GM12878 (cell line): ENCODE data around the gene CBFA2T3. TPM values are rescaled to one million over a fixed set of nuclear protein-coding genes. Genes with fewer than 3 reads are reported as not detected.

Experiments used
- ATAC-seq: fragments of 200-7000 bp; cut with Tn5 transposase; 3 replicates; pipeline ENCODE4 v1.9.1; 2020; ENCODE audit warnings: mild to moderate bottlenecking, moderate library complexity
- BruUV-seq: library from RNA; stranded (reverse); fragments of 400-500 nt; replicated peaks from 2 replicates; lab custom pipeline; 2021; lab: Mats Ljungman, UMichigan
- CTCF ChIA-PET: fragments of 300-600 bp; sonication (Branson Sonifier 250); formaldehyde crosslinking; extraction: SDS; loops from one replicate; lab custom pipeline; 2021; ENCODE audit warnings: inconsistent platforms; lab: Yijun Ruan, JAX
- POLR2A ChIA-PET: fragments of 350-600 bp; formaldehyde crosslinking; extraction: SDS; loops from one replicate; lab custom pipeline; 2021; ENCODE audit warnings: inconsistent platforms; lab: Charles Lee
- RAD21 ChIA-PET: fragments of 300-600 bp; sonication (Branson Sonifier 250); formaldehyde crosslinking; loops from one replicate; lab custom pipeline; 2023; ENCODE audit warnings: antibody characterized with exemption; ENCODE audit not compliant: unreplicated experiment; lab: Charles Lee
- SMC1A ChIA-PET: fragments of 300-600 bp; sonication (Branson Sonifier 250); formaldehyde crosslinking; loops from one replicate; lab custom pipeline; 2023; ENCODE audit not compliant: unreplicated experiment, uncharacterized antibody; lab: Charles Lee
- DNase-seq: peaks from one replicate; pipeline ENCODE4 v3.0.0-alpha.2; 2011; ENCODE audit warnings: low read depth, low spot score
- FAIRE-seq: peaks from 3 replicates; lab custom pipeline; 2011; peaks lifted over from hg19 to GRCh38; lab: Jason Lieb, UNC
- H2AFZ ChIP-seq: 2 replicates; pipeline ENCODE4 v1.6.0; 2011; ENCODE audit warnings: low read depth, low read length, control low read depth; ENCODE audit not compliant: control insufficient read depth
- H3K27ac ChIP-seq: 2 replicates; pipeline ENCODE4 v1.5.1; 2011; ENCODE audit warnings: control low read depth; ENCODE audit not compliant: control insufficient read depth, insufficient read depth
- H3K27me3 ChIP-seq, 2 experiments: replicated peaks in 1 of 2; 2 replicates each; pipeline versions ENCODE4 v1.6.0 to v1.6.1; 2011; ENCODE audit warnings: low read length in 1 of 2; ENCODE audit not compliant: control insufficient read depth in 2 of 2, insufficient read depth in 2 of 2
- H3K36me3 ChIP-seq, 2 experiments: 2 replicates each; pipeline ENCODE4 v1.5.1; 2011; ENCODE audit warnings: low read length in 1 of 2; ENCODE audit not compliant: control insufficient read depth in 2 of 2, insufficient read depth in 2 of 2
- H3K4me1 ChIP-seq: 2 replicates; pipeline ENCODE4 v1.6.1; 2011; ENCODE audit warnings: mild to moderate bottlenecking, low read length, moderate library complexity, mixed read lengths; ENCODE audit not compliant: control insufficient read depth, insufficient read depth
- H3K4me2 ChIP-seq: 2 replicates; pipeline ENCODE4 v1.6.0; 2011; ENCODE audit warnings: control low read depth; ENCODE audit not compliant: control insufficient read depth, insufficient read depth
- H3K4me3 ChIP-seq: fragments of 200-600 bp; sonication (generic); 2 replicates; pipeline ENCODE4 v1.5.1; 2016
- H3K79me2 ChIP-seq: 2 replicates; pipeline ENCODE4 v1.6.0; 2011; ENCODE audit warnings: low read length; ENCODE audit not compliant: control insufficient read depth, insufficient read depth
- H3K9ac ChIP-seq: 2 replicates; pipeline ENCODE4 v1.8.0; 2011; ENCODE audit warnings: low read length, control low read depth, mixed read lengths; ENCODE audit not compliant: control insufficient read depth, insufficient read depth
- H3K9me3 ChIP-seq: replicated peaks from 3 replicates; pipeline ENCODE4 v1.5.1; 2011; ENCODE audit warnings: mild to moderate bottlenecking, low read length; ENCODE audit not compliant: control insufficient read depth, insufficient read depth
- H4K20me1 ChIP-seq: 2 replicates; pipeline ENCODE4 v1.6.0; 2011; ENCODE audit not compliant: control insufficient read depth, insufficient read depth
- ATF2 ChIP-seq: IDR thresholded peaks from 2 replicates; pipeline ENCODE4 v1.6.1; 2012; ENCODE audit warnings: low read length, inconsistent platforms
- CEBPB ChIP-seq, 2 experiments: fragments of 150-350 bp in 1 of 2; IDR thresholded peaks; 2 replicates each; pipeline ENCODE4 v1.6.1; 2012 to 2014; ENCODE audit warnings: low read depth in 2 of 2, low read length in 2 of 2, borderline replicate concordance in 1 of 2, inconsistent platforms in 1 of 2
- CHD1 ChIP-seq: IDR thresholded peaks from 2 replicates; pipeline ENCODE4 v1.6.1; 2012; ENCODE audit warnings: low read depth, low read length, improper control_type of control experiment
- CHD2 ChIP-seq: IDR thresholded peaks from 2 replicates; pipeline ENCODE4 v1.6.1; 2011; ENCODE audit warnings: low read depth, low read length, improper control_type of control experiment, borderline replicate concordance
- DPF2 ChIP-seq: fragments of 450-650 bp; IDR thresholded peaks from 2 replicates; pipeline ENCODE4 v1.6.1; 2017; ENCODE audit warnings: mild to moderate bottlenecking
- E2F4 ChIP-seq: IDR thresholded peaks from 2 replicates; pipeline ENCODE4 v1.6.1; 2012; ENCODE audit warnings: low read depth, low read length, improper control_type of control experiment
- EZH2 ChIP-seq: IDR thresholded peaks from 2 replicates; pipeline ENCODE4 v1.6.1; 2012; ENCODE audit warnings: low read depth, mild to moderate bottlenecking, control low read depth, inconsistent platforms, low read length, borderline replicate concordance; ENCODE audit not compliant: control insufficient read depth
- HDAC2 ChIP-seq: fragments of 200-600 bp; sonication (generic); IDR thresholded peaks from 2 replicates; pipeline ENCODE4 v1.6.1; 2017
- KLF5 ChIP-seq: fragments of 450-650 bp; IDR thresholded peaks from 2 replicates; pipeline ENCODE4 v1.6.1; 2014; ENCODE audit warnings: mild to moderate bottlenecking; ENCODE audit not compliant: partially characterized antibody
- NFYA ChIP-seq: IDR thresholded peaks from 2 replicates; pipeline ENCODE4 v1.6.1; 2011; ENCODE audit warnings: low read depth, mild to moderate bottlenecking, low read length, improper control_type of control experiment, borderline replicate concordance
- PBX3 ChIP-seq: IDR thresholded peaks from 2 replicates; pipeline ENCODE4 v1.6.1; 2011; ENCODE audit warnings: mild to moderate bottlenecking, low read depth, low read length, moderate library complexity; ENCODE audit not compliant: insufficient replicate concordance
- PML ChIP-seq: IDR thresholded peaks from 2 replicates; pipeline ENCODE4 v1.6.1; 2012; ENCODE audit warnings: low read length, inconsistent platforms
- RELA ChIP-seq: fragments of 450-650 bp; IDR thresholded peaks from 2 replicates; pipeline ENCODE4 v1.8.0; 2014; ENCODE audit warnings: borderline replicate concordance; ENCODE audit not compliant: partially characterized antibody
- SMAD5 ChIP-seq: IDR thresholded peaks from 2 replicates; pipeline ENCODE4 v1.6.1; 2016; ENCODE audit warnings: antibody characterized with exemption, low read depth
- SMARCA5 ChIP-seq: fragments of 450-650 bp; IDR thresholded peaks from 2 replicates; pipeline ENCODE4 v1.6.1; 2017; ENCODE audit warnings: mild to moderate bottlenecking
- SPI1 ChIP-seq: IDR thresholded peaks from 2 replicates; pipeline ENCODE4 v1.6.1; 2011; ENCODE audit warnings: low read depth, mild to moderate bottlenecking, low read length, moderate library complexity, borderline replicate concordance; ENCODE audit not compliant: insufficient read depth
- STAT1 ChIP-seq: fragments of 450-650 bp; conservative IDR thresholded peaks from 2 replicates; pipeline ENCODE4 v1.6.1; 2014; ENCODE audit warnings: antibody characterized with exemption, mild to moderate bottlenecking
- TCF3 ChIP-seq: IDR thresholded peaks from 2 replicates; pipeline ENCODE4 v1.6.1; 2012; ENCODE audit warnings: low read depth, mild to moderate bottlenecking, low read length, borderline replicate concordance; ENCODE audit not compliant: insufficient read depth
- USF1 ChIP-seq: IDR thresholded peaks from 2 replicates; pipeline ENCODE4 v1.6.1; 2011; ENCODE audit warnings: borderline replicate concordance, low read depth, mild to moderate bottlenecking, moderate library complexity, mixed read lengths, low read length; ENCODE audit not compliant: insufficient read depth; ENCODE audit errors: extremely low read length
- WGBS: methylation state at CpG from one replicate; pipeline ENCODE4 v1.1.6; 2016; ENCODE audit warnings: low lambda C conversion rate; ENCODE audit not compliant: insufficient replicate concordance, insufficient coverage; ENCODE audit errors: missing lambda C conversion rate; 5-methylcytosine and 5-hydroxymethylcytosine counted together
- in situ Hi-C: fragments of 300-500 bp; cut with MboI; formaldehyde crosslinking; loops from 9 replicates; pipeline ENCODE4 v1.14.3; 2018; ENCODE audit warnings: mixed read lengths
- intact Hi-C: fragments of 100-400 bp; cut with micrococcal nuclease; formaldehyde crosslinking; loops from one replicate; pipeline ENCODE4 v1.14.2; 2022; ENCODE audit not compliant: unreplicated experiment
- polyA plus RNA-seq, 11 experiments: library from polyadenylated mRNA; depleted of rRNA in 4 of 11; unstranded in 6 of 11; stranded (reverse) in 5 of 11; fragments of >200 nt; fragmentation: Nextera tagmentation in 4 of 11; fragmentation: Illumina TruSeq in 1 of 11; extraction: Ambion mirVana in 4 of 11; extraction: Trizol in 1 of 11; gene quantifications; 1 replicate in 1 of 11; 2 replicates in 10 of 11; pipeline versions ENCODE4 v1.2.1 to v1.2.3, GENCODE V29; 2011 to 2016; ENCODE audit warnings: inconsistent platforms in 2 of 11, missing spikeins in 2 of 11, low read depth in 1 of 11
- total RNA-seq, 4 experiments: library from RNA; depleted of rRNA in 3 of 4; stranded (reverse); fragments of >200 nt in 3 of 4; fragmentation: Illumina TruSeq in 1 of 4; extraction: Trizol in 1 of 4; gene quantifications; 2 replicates each; pipeline versions ENCODE4 v1.2.1 to v1.2.3, GENCODE V29; 2013 to 2021

CBFA2T3 gene
- total and polyA plus RNA-seq, 10 of the 15 experiments (the other 5 are each of a cell fraction or from before 2014, with no cell fraction given), result 0.69 to 42.6 (median 4.5) TPM

- no TSS peak for BruUV-seq
Observed at GRCh38 chr16:89013692-89014402, 36.8 kb upstream of the CBFA2T3 start.

More at GRCh38 chr16:89013692-89014402, 36.8 kb upstream of the CBFA2T3 start:
- H3K9ac ChIP-seq, result no peak overlapping the region
- H3K4me1 ChIP-seq, result no peaks in the 10 kb centered on the region
- in situ Hi-C loops, result no loop called here
- no peak for FAIRE-seq
- peaks cover 0 to 4% of the 10 kb centered on the region in 2 experiments; a peak in 2 of 4 replicates for H3K27me3 ChIP-seq
- peaks cover 2% of the 10 kb centered on the region; the same call in 1 of the 3 replicates for H3K9me3 ChIP-seq
- DNase-seq, result no peak
- RAD21 ChIA-PET, result no interaction called here
- no peak overlapping the region for H3K4me2 ChIP-seq
- H3K4me3 ChIP-seq, result no peak overlapping the region
- POLR2A ChIA-PET, result no interaction called here
- no peak overlapping the region for H3K27ac ChIP-seq
- intact Hi-C loops, result no loop called here
- ATAC-seq, result no peak
- TF ChIP-seq DPF2, result no peak
- no peak for TF ChIP-seq HDAC2
- no peak for TF ChIP-seq PBX3
- TF ChIP-seq NFYA, result no peak
- no peak for TF ChIP-seq CHD1
- no peak for TF ChIP-seq CEBPB (IDR thresholded peaks at IDR 0.05; ENCODE audit: borderline replicate concordance in 1 of 2, low read depth in 2 of 2, low read length in 2 of 2)
- TF ChIP-seq CHD2, result no peak
- no peak for TF ChIP-seq SMARCA5
- TF ChIP-seq KLF5, result no peak
- TF ChIP-seq RELA, result no peak
- no peak for TF ChIP-seq PML
- no peak for TF ChIP-seq STAT1
- no peak for TF ChIP-seq E2F4
- TF ChIP-seq SPI1, result no peak
- TF ChIP-seq TCF3, result no peak
- no peak for TF ChIP-seq EZH2
- TF ChIP-seq ATF2, result no peak
- TF ChIP-seq USF1, result no peak
- no peak for TF ChIP-seq SMAD5
- H4K20me1 ChIP-seq, result no peaks in the 10 kb centered on the region
- H3K79me2 ChIP-seq, result no peaks in the 10 kb centered on the region
- no peak overlapping the region for H2AFZ ChIP-seq
- no peaks in the 10 kb centered on the region for H3K36me3 ChIP-seq
- 32% methylated on average over 23 of the region's 25 CpGs for WGBS
- CTCF ChIA-PET, result no interaction called here
- SMC1A ChIA-PET, result no interaction called here
